CD4-positive, alpha-beta T cell (primary cell): ENCODE data around the gene SCGB1D4. TPM values are rescaled to one million over a fixed set of nuclear protein-coding genes. Genes with fewer than 3 reads are reported as not detected.

Experiments used
- ATAC-seq: fragments of 200-7000 bp; cut with Tn5 transposase; one replicate; pipeline ENCODE4 v1.10.0; 2022; ENCODE audit warnings: mild to moderate bottlenecking; ENCODE audit not compliant: poor library complexity
- CTCF ChIA-PET: fragments of 350-600 bp; sonication (Branson Sonifier 250); formaldehyde crosslinking; loops from one replicate; lab custom pipeline; 2021; ENCODE audit warnings: antibody characterized with exemption, inconsistent platforms; lab: Charles Lee
- POLR2A ChIA-PET: fragments of 350-600 bp; sonication (Branson Sonifier 250); formaldehyde crosslinking; loops from one replicate; lab custom pipeline; 2021; ENCODE audit warnings: antibody characterized with exemption, inconsistent platforms; lab: Charles Lee
- DNase-seq, 14 experiments: peaks; one replicate each; pipeline ENCODE4 v3.0.0-alpha.2; 2013 to 2020; ENCODE audit warnings: mixed read lengths in 2 of 14
- H3K27ac ChIP-seq, 2 donors: one replicate each; pipeline versions ENCODE4 v1.5.1 to v1.7.0; 2013; ENCODE audit warnings: low read length in 2 of 2, low read depth in 1 of 2, mild to moderate bottlenecking in 1 of 2
- H3K27me3 ChIP-seq, 2 experiments: 1 replicate in 1 of 2; 2 replicates in 1 of 2; pipeline versions ENCODE4 v1.6.1 to v1.7.0; 2013; ENCODE audit warnings: low read length in 2 of 2, control low read depth in 1 of 2, mild to moderate bottlenecking in 1 of 2, moderate library complexity in 1 of 2; ENCODE audit not compliant: insufficient read depth in 2 of 2, control insufficient read depth in 1 of 2
- H3K36me3 ChIP-seq: one replicate; pipeline ENCODE4 v1.6.1; 2013; ENCODE audit warnings: low read length, control low read depth; ENCODE audit not compliant: insufficient read depth
- H3K4me1 ChIP-seq: one replicate; pipeline ENCODE4 v1.6.1; 2013; ENCODE audit warnings: low read length, control low read depth; ENCODE audit not compliant: insufficient read depth
- H3K4me3 ChIP-seq: one replicate; pipeline ENCODE4 v1.5.1; 2013; ENCODE audit warnings: mild to moderate bottlenecking, low read length, moderate library complexity
- H3K9me3 ChIP-seq, 2 experiments: 1 replicate in 1 of 2; 2 replicates in 1 of 2; pipeline versions ENCODE4 v1.6.1 to v1.7.0; 2013; ENCODE audit warnings: low read length in 2 of 2, mild to moderate bottlenecking in 2 of 2, control low read depth in 1 of 2, moderate library complexity in 1 of 2; ENCODE audit not compliant: control insufficient read depth in 1 of 2, insufficient read depth in 1 of 2
- H3K27ac Mint-ChIP-seq: one replicate; pipeline ENCODE4 v1.8.0; 2020; ENCODE audit warnings: mixed read lengths
- H3K27me3 Mint-ChIP-seq: one replicate; pipeline ENCODE4 v1.8.0; 2021; ENCODE audit warnings: mixed read lengths
- H3K36me3 Mint-ChIP-seq: one replicate; pipeline ENCODE4 v1.8.0; 2021; ENCODE audit warnings: low read depth, mixed read lengths
- H3K4me1 Mint-ChIP-seq: one replicate; pipeline ENCODE4 v1.8.0; 2021; ENCODE audit warnings: low read depth, mixed read lengths
- H3K4me3 Mint-ChIP-seq: one replicate; pipeline ENCODE4 v1.8.0; 2020; ENCODE audit warnings: mild to moderate bottlenecking, mixed read lengths
- H3K9me3 Mint-ChIP-seq: one replicate; pipeline ENCODE4 v1.8.0; 2020; ENCODE audit warnings: mixed read lengths
- CTCF ChIP-seq: fragments of 200-600 bp; IDR thresholded peaks from one replicate; pipeline ENCODE4 v1.8.0; 2022; ENCODE audit warnings: antibody characterized with exemption, mild to moderate bottlenecking
- intact Hi-C, 2 experiments: fragments of 100-400 bp; cut with DNase I in 1 of 2; cut with micrococcal nuclease in 1 of 2; formaldehyde crosslinking; loops; one replicate each; pipeline versions ENCODE4 v1.15.1 to v1.9.0; 2023 to 2025; cut with DNase I, micrococcal nuclease
- total RNA-seq, 174 experiments: library from RNA in 2 of 174; stranded (reverse) in 2 of 174; gene quantifications; one replicate each; pipeline ENCODE4 v1.2.3 and lab custom pipeline; 2021 to 2026

Gene SCGB1D4
- total RNA-seq, 2 experiments from 2014 or later = not detected

GRCh38 chr11:62306227-62306626 lies 7.4 kb upstream of the SCGB1D4 start:
- H3K27me3 Mint-ChIP-seq = peaks cover 45% of the 10 kb centered on the region
- peaks cover 3% of the 10 kb centered on the region for H3K4me1 Mint-ChIP-seq
- H3K36me3 Mint-ChIP-seq = no peaks in the 10 kb centered on the region
- H3K4me3 Mint-ChIP-seq = no peak overlapping the region
- H3K27ac ChIP-seq = no peak overlapping the region
- H3K27ac Mint-ChIP-seq = no peak overlapping the region
- DNase-seq (no peak), ATAC-seq (no peak)
- no peak overlapping the region for H3K4me3 ChIP-seq
- peaks cover 0 to 10% of the 10 kb centered on the region in 2 experiments for H3K27me3 ChIP-seq
- intact Hi-C loops = no loop called here
- no peaks in the 10 kb centered on the region for H3K36me3 ChIP-seq
- POLR2A ChIA-PET = no interaction called here
- no peak for TF ChIP-seq CTCF
- CTCF ChIA-PET = interaction anchor here (0.6 kb wide), 1 partner anchor 412 kb away, joined by 3 read pairs; no protein-coding TSS in a partner anchor
- H3K9me3 Mint-ChIP-seq = no peaks in the 10 kb centered on the region
- peaks cover 0 to 5% of the 10 kb centered on the region in 2 experiments for H3K9me3 ChIP-seq
- peaks cover 5% of the 10 kb centered on the region for H3K4me1 ChIP-seq

- H3K4me1 ChIP-seq = no peaks in the 10 kb centered on the region
- intact Hi-C loops = no loop called here
- no peaks in the 10 kb centered on the region for H3K9me3 ChIP-seq
- H3K27me3 ChIP-seq = peaks cover 4 to 5% of the 10 kb centered on the region in 2 experiments
- H3K36me3 Mint-ChIP-seq = no peaks in the 10 kb centered on the region
- no peaks in the 10 kb centered on the region for H3K36me3 ChIP-seq
- H3K4me1 Mint-ChIP-seq = no peaks in the 10 kb centered on the region
- DNase-seq (no peak), ATAC-seq (no peak)
- no peak overlapping the region for H3K4me3 ChIP-seq
- H3K27ac Mint-ChIP-seq = no peak overlapping the region
- POLR2A ChIA-PET = no interaction called here
- H3K4me3 Mint-ChIP-seq = no peak overlapping the region
- H3K27me3 Mint-ChIP-seq = peaks cover 64% of the 10 kb centered on the region
- CTCF ChIA-PET = no interaction called here
- H3K27ac ChIP-seq = no peak overlapping the region
- TF ChIP-seq CTCF = no peak
- H3K9me3 Mint-ChIP-seq = no peaks in the 10 kb centered on the region
These were observed 3.4 kb downstream of the SCGB1D4 start for GRCh38 chr11:62295504-62295903.

- Mint-ChIP-seq H3K4me1 (no peaks in the 10 kb centered on the region), H3K9me3 (no peaks in the 10 kb centered on the region), H3K27ac (no peak overlapping the region), H3K27me3 (peaks cover 5% of the 10 kb centered on the region), H3K36me3 (no peaks in the 10 kb centered on the region), H3K4me3 (no peak overlapping the region)
- H3K4me3 ChIP-seq = no peak overlapping the region
- no peaks in the 10 kb centered on the region for H3K4me1 ChIP-seq
- H3K27me3 ChIP-seq = no peaks in the 10 kb centered on the region
- ChIA-PET CTCF (no interaction called here), POLR2A (no interaction called here)
- no peak overlapping the region for H3K27ac ChIP-seq
- H3K36me3 ChIP-seq = no peaks in the 10 kb centered on the region
- intact Hi-C loops = no loop called here
- no peak for DNase-seq
- no peak for ATAC-seq
- no peak for TF ChIP-seq CTCF
- H3K9me3 ChIP-seq = no peaks in the 10 kb centered on the region
These were observed 18.4 kb downstream of the SCGB1D4 start for GRCh38 chr11:62280452-62280851.
